GM11168 (cell line): ENCODE results near the gene RPL31.

ENCODE experiments used
- in situ Hi-C: fragments of 300-500 bp; cut with MboI; formaldehyde crosslinking; loops from one replicate; pipeline ENCODE4 v1.12.0; 2022; ENCODE audit warnings: low sequenced_read_pairs; ENCODE audit not compliant: unreplicated experiment

RPL31 gene

GRCh38 chr2:101018934-101019333, 16.8 kb downstream of the RPL31 start:
- in situ Hi-C loops: no loop called here

GRCh38 chr2:101022221-101022620, 20.1 kb downstream of the RPL31 start:
- in situ Hi-C loops: no loop called here

GRCh38 chr2:101023327-101024107, 21.4 kb downstream of the RPL31 start:
- in situ Hi-C loops: no loop called here

- in situ Hi-C loops: no loop called here
Measured at GRCh38 chr2:101025561-101025960, 23.5 kb downstream of the RPL31 start.

GRCh38 chr2:101026253-101026701, 24.2 kb downstream of the RPL31 start:
- in situ Hi-C loops: no loop called here

GRCh38 chr2:101026923-101027469, 24.9 kb downstream of the RPL31 start:
- in situ Hi-C loops: no loop called here

GRCh38 chr2:101027852-101028251, 25.8 kb downstream of the RPL31 start:
- in situ Hi-C loops: no loop called here

- in situ Hi-C loops: no loop called here
Measured at GRCh38 chr2:101030866-101031554, 28.9 kb downstream of the RPL31 start.

- in situ Hi-C loops: no loop called here
Measured at GRCh38 chr2:101032084-101032776, 30.1 kb downstream of the RPL31 start.

- in situ Hi-C loops: no loop called here
Measured at GRCh38 chr2:101036562-101036961, 34.5 kb downstream of the RPL31 start.

GRCh38 chr2:101037161-101037755, 35.2 kb downstream of the RPL31 start:
- in situ Hi-C loops: no loop called here

GRCh38 chr2:101038455-101039255, 36.6 kb downstream of the RPL31 start:
- in situ Hi-C loops: no loop called here

GRCh38 chr2:101040072-101040471, 38.0 kb downstream of the RPL31 start:
- in situ Hi-C loops: no loop called here

- in situ Hi-C loops: no loop called here
Measured at GRCh38 chr2:101040761-101041160, 38.7 kb downstream of the RPL31 start.

- in situ Hi-C loops: no loop called here
Measured at GRCh38 chr2:101041413-101041812, 39.3 kb downstream of the RPL31 start.

- in situ Hi-C loops: no loop called here
Measured at GRCh38 chr2:101045330-101045729, 43.2 kb downstream of the RPL31 start.

GRCh38 chr2:101047075-101047766, 45.1 kb downstream of the RPL31 start:
- in situ Hi-C loops: no loop called here

GRCh38 chr2:101047774-101048173, 45.7 kb downstream of the RPL31 start:
- in situ Hi-C loops: no loop called here

- in situ Hi-C loops: no loop called here
Measured at GRCh38 chr2:101048756-101049155, 46.7 kb downstream of the RPL31 start.
